Caco-2 (cell line): Measurements from ENCODE around the gene SOAT2. TPM values are rescaled to one million over a fixed set of nuclear protein-coding genes. Genes with fewer than 3 reads are reported as not detected.
"Not testable (repeated sequence)": the region's sequence is repeated elsewhere in the genome, so short reads cannot be mapped to it uniquely, and the experiment has no call there.

Source experiments
- BruUV-seq: library from RNA; stranded (reverse); fragments of 400-500 nt; replicated peaks from 2 replicates; lab custom pipeline; 2021; lab: Mats Ljungman, UMichigan
- CTCF ChIA-PET: fragments of 300-600 bp; sonication (Branson Sonifier 250); formaldehyde crosslinking; loops from one replicate; lab custom pipeline; 2022; ENCODE audit warnings: antibody characterized with exemption; lab: Charles Lee
- POLR2A ChIA-PET: fragments of 300-600 bp; sonication (Branson Sonifier 250); formaldehyde crosslinking; loops from one replicate; lab custom pipeline; 2022; ENCODE audit warnings: antibody characterized with exemption; lab: Charles Lee
- DNase-seq, 2 experiments: peaks; one replicate each; pipeline versions ENCODE4 v3.0.0 to v3.0.0-alpha.2; 2020 to 2022
- H3K27me3 ChIP-seq: replicated peaks from 2 replicates; pipeline ENCODE4 v1.6.0; 2011; ENCODE audit warnings: low read length; ENCODE audit not compliant: control insufficient read depth, insufficient read depth
- H3K36me3 ChIP-seq: 2 replicates; pipeline ENCODE4 v1.5.1; 2011; ENCODE audit warnings: low read length; ENCODE audit not compliant: control insufficient read depth, insufficient read depth
- H3K4me1 ChIP-seq: fragments of 250-450 bp; sonication (Bioruptor Pico); 2 replicates; pipeline ENCODE4 v1.5.1; 2020; ENCODE audit warnings: mild to moderate bottlenecking
- H3K4me3 ChIP-seq: 2 replicates; pipeline ENCODE4 v1.5.1; 2011; ENCODE audit warnings: low read depth, mild to moderate bottlenecking, control low read depth, low read length
- H3K9me3 ChIP-seq: fragments of 250-450 bp; sonication (Bioruptor Pico); 2 replicates; pipeline ENCODE4 v1.5.1; 2020; ENCODE audit warnings: mild to moderate bottlenecking, moderate library complexity
- H3K27ac Mint-ChIP-seq: one replicate; pipeline ENCODE4 v1.8.0; 2022; ENCODE audit warnings: mixed read lengths; ENCODE audit not compliant: unreplicated experiment
- H3K27me3 Mint-ChIP-seq: one replicate; pipeline ENCODE4 v1.8.0; 2022; ENCODE audit warnings: mixed read lengths; ENCODE audit not compliant: insufficient read depth, unreplicated experiment
- H3K36me3 Mint-ChIP-seq: one replicate; pipeline ENCODE4 v1.8.0; 2022; ENCODE audit warnings: mild to moderate bottlenecking, mixed read lengths; ENCODE audit not compliant: insufficient read depth, unreplicated experiment
- H3K4me1 Mint-ChIP-seq: one replicate; pipeline ENCODE4 v1.8.0; 2022; ENCODE audit warnings: low read depth, mixed read lengths; ENCODE audit not compliant: unreplicated experiment
- H3K4me3 Mint-ChIP-seq: one replicate; pipeline ENCODE4 v1.8.0; 2022; ENCODE audit warnings: mild to moderate bottlenecking, moderate library complexity, mixed read lengths; ENCODE audit not compliant: unreplicated experiment
- H3K9me3 Mint-ChIP-seq: one replicate; pipeline ENCODE4 v1.8.0; 2022; ENCODE audit warnings: mixed read lengths; ENCODE audit not compliant: unreplicated experiment
- CTCF ChIP-seq, 2 experiments: fragments of 200-600 bp in 1 of 2; IDR thresholded peaks; 1 replicate in 1 of 2; 2 replicates in 1 of 2; pipeline versions ENCODE4 v1.5.1 to v1.8.0; 2011 to 2022; ENCODE audit warnings: antibody characterized with exemption in 1 of 2, control low read depth in 1 of 2, inconsistent platforms in 1 of 2, low read depth in 1 of 2, low read length in 1 of 2, mild to moderate bottlenecking in 1 of 2, moderate library complexity in 1 of 2; ENCODE audit not compliant: insufficient read depth in 1 of 2, severe bottlenecking in 1 of 2, unreplicated experiment in 1 of 2
- intact Hi-C: fragments of 100-400 bp; cut with micrococcal nuclease; formaldehyde crosslinking; loops from one replicate; pipeline ENCODE4 v1.10.0; 2022; ENCODE audit not compliant: unreplicated experiment
- total RNA-seq: library from RNA; stranded (reverse); gene quantifications from 2 replicates; pipeline ENCODE4 v1.2.3, GENCODE V29; 2022

The SOAT2 gene
- total RNA-seq, 1 experiment from 2014 or later = 6.5 TPM

- no TSS peak for BruUV-seq
- Mint-ChIP-seq H3K27me3 (no peaks in the 10 kb centered on the region), H3K9me3 (no peaks in the 10 kb centered on the region), H3K36me3 (peaks cover 13% of the 10 kb centered on the region), H3K4me1 (peaks cover 24% of the 10 kb centered on the region), H3K27ac (no peak overlapping the region), H3K4me3 (no peak overlapping the region)
- H3K27me3 ChIP-seq = no peaks in the 10 kb centered on the region
- no peak for TF ChIP-seq CTCF (IDR thresholded peaks at IDR 0.05; ENCODE audit: insufficient read depth in 1 of 2, low read depth in 1 of 2, low read length in 1 of 2, severe bottlenecking in 1 of 2, unreplicated experiment in 1 of 2)
- no peaks in the 10 kb centered on the region for H3K36me3 ChIP-seq
- 0 out of 2 replicates have a peak, but pooled peaks cover under 1% of the 10 kb centered on the region for H3K9me3 ChIP-seq
- ChIA-PET CTCF (no interaction called here), POLR2A (no interaction called here)
- peaks cover 52% of the 10 kb centered on the region for H3K4me1 ChIP-seq
- H3K4me3 ChIP-seq = no peak overlapping the region
- DNase-seq = no peak
- intact Hi-C loops = no loop called here
Measured at GRCh38 chr12:53105256-53105655, 2.0 kb downstream of the SOAT2 start.

- Mint-ChIP-seq H3K9me3 (no peaks in the 10 kb centered on the region), H3K27ac (no peak overlapping the region), H3K4me1 (peaks cover 24% of the 10 kb centered on the region), H3K36me3 (peaks cover 13% of the 10 kb centered on the region), H3K4me3 (no peak overlapping the region), H3K27me3 (no peaks in the 10 kb centered on the region)
- no peak for DNase-seq
- no peaks in the 10 kb centered on the region for H3K27me3 ChIP-seq
- POLR2A ChIA-PET = no interaction called here
- no TSS peak for BruUV-seq
- CTCF ChIA-PET = no interaction called here
- H3K9me3 ChIP-seq = 0 out of 2 replicates have a peak, but pooled peaks cover 3% of the 10 kb centered on the region
- no peaks in the 10 kb centered on the region for H3K36me3 ChIP-seq
- H3K4me1 ChIP-seq = peaks cover 52% of the 10 kb centered on the region
- no peak for TF ChIP-seq CTCF (IDR thresholded peaks at IDR 0.05; ENCODE audit: insufficient read depth in 1 of 2, low read depth in 1 of 2, low read length in 1 of 2, severe bottlenecking in 1 of 2, unreplicated experiment in 1 of 2)
- H3K4me3 ChIP-seq = no peak overlapping the region
- intact Hi-C loops = no loop called here
Measured at GRCh38 chr12:53105712-53106439, 2.6 kb downstream of the SOAT2 start.

GRCh38 chr12:53107122-53107521, 3.8 kb downstream of the SOAT2 start:
- Mint-ChIP-seq H3K36me3 (peaks cover 20% of the 10 kb centered on the region), H3K27me3 (no peaks in the 10 kb centered on the region), H3K9me3 (no peaks in the 10 kb centered on the region), H3K27ac (no peak overlapping the region), H3K4me1 (peaks cover 23% of the 10 kb centered on the region), H3K4me3 (no peak overlapping the region)
- Histone ChIP-seq H3K36me3 (no peaks in the 10 kb centered on the region), H3K4me1 (peaks cover 49% of the 10 kb centered on the region), H3K4me3 (no peak overlapping the region), H3K27me3 (no peaks in the 10 kb centered on the region), H3K9me3 (0 out of 2 replicates have a peak, but pooled peaks cover 3% of the 10 kb centered on the region)
- no peak for TF ChIP-seq CTCF (IDR thresholded peaks at IDR 0.05; ENCODE audit: insufficient read depth in 1 of 2, low read depth in 1 of 2, low read length in 1 of 2, severe bottlenecking in 1 of 2, unreplicated experiment in 1 of 2)
- intact Hi-C loops = no loop called here
- no peak for DNase-seq
- ChIA-PET POLR2A (no interaction called here), CTCF (no interaction called here)
- BruUV-seq = no TSS peak

GRCh38 chr12:53112431-53112830, 9.1 kb downstream of the SOAT2 start:
- POLR2A ChIA-PET, H3K27me3 ChIP-seq: not testable (repeated sequence)

More at GRCh38 chr12:53112431-53112830, 9.1 kb downstream of the SOAT2 start:
- H3K4me1 Mint-ChIP-seq, H3K27me3 Mint-ChIP-seq, H3K9me3 Mint-ChIP-seq, H3K9me3 ChIP-seq, DNase-seq, H3K36me3 Mint-ChIP-seq, intact Hi-C loops, BruUV-seq, H3K36me3 ChIP-seq: not testable (repeated sequence)
- CTCF ChIA-PET = interaction anchor here (1.0 kb wide), 1 partner anchor 9 kb away, joined by 3 read pairs; the partner anchor contains the start of gene SOAT2
- Histone ChIP-seq H3K4me3 (peak overlapping the region; percentile 45), H3K4me1 (peaks cover 29% of the 10 kb centered on the region)
- peak overlapping the region; percentile 17 for H3K27ac Mint-ChIP-seq
- peak overlapping the region; percentile 72 for H3K4me3 Mint-ChIP-seq
